HEK293 (cell line): ENCODE data around the gene ELAVL3.
A peak's percentile ranks its signal among the peaks of the same experiment; 100 is the strongest.
"Not testable (repeated sequence)": the region's sequence is repeated elsewhere in the genome, so short reads cannot be mapped to it uniquely, and the experiment has no call there.

Experiments
- CTCF ChIA-PET: fragments of 350-600 bp; formaldehyde crosslinking; extraction: SDS; loops from one replicate; lab custom pipeline; 2021; ENCODE audit warnings: antibody characterized with exemption; lab: Yijun Ruan, JAX
- POLR2A ChIA-PET: fragments of 300-600 bp; formaldehyde crosslinking; extraction: SDS; loops from one replicate; lab custom pipeline; 2020; ENCODE audit warnings: antibody characterized with exemption, inconsistent platforms; lab: Yijun Ruan, JAX
- H3K27ac ChIP-seq: fragments of 200-500 bp; sonication (Bioruptor generic); 2 replicates; pipeline ENCODE4 v1.5.1; 2014; ENCODE audit warnings: low read depth, low read length, control low read depth, inconsistent platforms; ENCODE audit errors: extremely low read depth
- H3K36me3 ChIP-seq, 2 experiments: fragments of 200-500 bp in 1 of 2; sonication (Bioruptor generic) in 1 of 2; 1 replicate in 1 of 2; 2 replicates in 1 of 2; pipeline ENCODE4 v1.5.1; 2014 to 2017; ENCODE audit warnings: inconsistent platforms in 2 of 2, low read length in 2 of 2; ENCODE audit not compliant: control insufficient read depth in 2 of 2, insufficient read depth in 1 of 2
- H3K4me1 ChIP-seq: fragments of 200-500 bp; sonication (Bioruptor generic); 2 replicates; pipeline ENCODE4 v1.5.1; 2014; ENCODE audit warnings: mild to moderate bottlenecking, low read length, inconsistent platforms; ENCODE audit not compliant: control insufficient read depth, insufficient read depth
- H3K4me3 ChIP-seq: 2 replicates; pipeline ENCODE4 v1.5.1; 2011; ENCODE audit warnings: low read depth, mild to moderate bottlenecking, control low read depth, low read length, moderate library complexity
- H3K9me3 ChIP-seq: fragments of 200-500 bp; sonication (Bioruptor generic); 2 replicates; pipeline ENCODE4 v1.5.1; 2014; ENCODE audit warnings: low read depth, low read length, inconsistent platforms; ENCODE audit not compliant: control insufficient read depth, insufficient read depth
- GLIS2 ChIP-seq: fragments of 450-650 bp; formaldehyde crosslinking; IDR thresholded peaks from 2 replicates; pipeline ENCODE4 v1.5.1; 2016; ENCODE audit warnings: missing biosample characterization, missing genetic modification characterization
- IKZF3 ChIP-seq: fragments of 450-650 bp; IDR thresholded peaks from 2 replicates; pipeline ENCODE4 v1.5.0; 2018; ENCODE audit warnings: missing biosample characterization, mild to moderate bottlenecking, missing genetic modification characterization, moderate library complexity
- ZBTB17 ChIP-seq: fragments of 450-650 bp; formaldehyde crosslinking; IDR thresholded peaks from 2 replicates; pipeline ENCODE4 v1.5.1; 2016; ENCODE audit warnings: missing biosample characterization, missing genetic modification characterization
- ZBTB21 ChIP-seq: fragments of 450-650 bp; formaldehyde crosslinking; IDR thresholded peaks from 2 replicates; pipeline ENCODE4 v1.5.1; 2017; ENCODE audit warnings: missing biosample characterization, missing genetic modification characterization
- ZBTB48 ChIP-seq: fragments of 450-650 bp; formaldehyde crosslinking; IDR thresholded peaks from 2 replicates; pipeline ENCODE4 v1.5.1; 2016; ENCODE audit warnings: missing biosample characterization, missing genetic modification characterization
- ZFP3 ChIP-seq: fragments of 450-650 bp; formaldehyde crosslinking; IDR thresholded peaks from 2 replicates; pipeline ENCODE4 v1.5.1; 2016; ENCODE audit warnings: low read depth, missing biosample characterization, missing genetic modification characterization
- ZNF121 ChIP-seq: fragments of 450-650 bp; formaldehyde crosslinking; IDR thresholded peaks from 2 replicates; pipeline ENCODE4 v1.5.1; 2016; ENCODE audit warnings: missing biosample characterization, missing genetic modification characterization
- ZNF157 ChIP-seq: fragments of 450-650 bp; formaldehyde crosslinking; IDR thresholded peaks from 2 replicates; pipeline ENCODE4 v1.5.1; 2016; ENCODE audit warnings: missing biosample characterization, missing genetic modification characterization
- ZNF2 ChIP-seq: fragments of 450-650 bp; formaldehyde crosslinking; IDR thresholded peaks from 2 replicates; pipeline ENCODE4 v1.5.1; 2016; ENCODE audit warnings: missing biosample characterization, missing genetic modification characterization
- ZNF211 ChIP-seq: fragments of 450-650 bp; formaldehyde crosslinking; IDR thresholded peaks from 2 replicates; pipeline ENCODE4 v1.5.1; 2016; ENCODE audit warnings: low read depth, missing biosample characterization, missing genetic modification characterization
- ZNF214 ChIP-seq: fragments of 450-650 bp; formaldehyde crosslinking; IDR thresholded peaks from 2 replicates; pipeline ENCODE4 v1.5.1; 2017; ENCODE audit warnings: missing biosample characterization, mild to moderate bottlenecking, missing genetic modification characterization, borderline replicate concordance
- ZNF23 ChIP-seq: fragments of 450-650 bp; formaldehyde crosslinking; IDR thresholded peaks from 2 replicates; pipeline ENCODE4 v1.5.1; 2016; ENCODE audit warnings: missing biosample characterization, missing genetic modification characterization, borderline replicate concordance
- ZNF266 ChIP-seq: fragments of 450-650 bp; formaldehyde crosslinking; IDR thresholded peaks from 2 replicates; pipeline ENCODE4 v1.5.1; 2016; ENCODE audit warnings: missing biosample characterization, missing genetic modification characterization, low read depth
- ZNF473 ChIP-seq: fragments of 450-650 bp; formaldehyde crosslinking; IDR thresholded peaks from 2 replicates; pipeline ENCODE4 v1.5.1; 2017; ENCODE audit warnings: missing biosample characterization, missing genetic modification characterization
- ZNF548 ChIP-seq: fragments of 450-650 bp; formaldehyde crosslinking; IDR thresholded peaks from 2 replicates; pipeline ENCODE4 v1.5.1; 2016; ENCODE audit warnings: missing biosample characterization, missing genetic modification characterization
- ZNF560 ChIP-seq: fragments of 450-650 bp; formaldehyde crosslinking; IDR thresholded peaks from 2 replicates; pipeline ENCODE4 v1.5.1; 2017; ENCODE audit warnings: missing biosample characterization, missing genetic modification characterization, borderline replicate concordance
- ZNF561 ChIP-seq: fragments of 450-650 bp; IDR thresholded peaks from 2 replicates; pipeline ENCODE4 v1.5.1; 2018; ENCODE audit warnings: missing biosample characterization, missing genetic modification characterization, borderline replicate concordance
- ZNF660 ChIP-seq: fragments of 450-650 bp; IDR thresholded peaks from 2 replicates; pipeline ENCODE4 v1.5.1; 2018; ENCODE audit warnings: missing biosample characterization, mild to moderate bottlenecking, missing genetic modification characterization
- ZNF664 ChIP-seq: fragments of 450-650 bp; formaldehyde crosslinking; IDR thresholded peaks from 2 replicates; pipeline ENCODE4 v1.5.1; 2016; ENCODE audit warnings: missing biosample characterization, missing genetic modification characterization
- ZNF701 ChIP-seq: fragments of 450-650 bp; formaldehyde crosslinking; IDR thresholded peaks from 2 replicates; pipeline ENCODE4 v1.5.1; 2016; ENCODE audit warnings: missing biosample characterization, missing genetic modification characterization
- TF ChIP-seq, protein P1 (sequence below): fragments of 450-650 bp; formaldehyde crosslinking; IDR thresholded peaks from 2 replicates; pipeline ENCODE4 v1.5.1; 2016; ENCODE audit warnings: missing biosample characterization, missing genetic modification characterization
- TF ChIP-seq, protein P2 (sequence below): fragments of 450-650 bp; formaldehyde crosslinking; IDR thresholded peaks from 2 replicates; pipeline ENCODE4 v1.5.1; 2016; ENCODE audit warnings: missing biosample characterization, missing genetic modification characterization
- TF ChIP-seq, protein P3 (sequence below): fragments of 450-650 bp; formaldehyde crosslinking; IDR thresholded peaks from 2 replicates; pipeline ENCODE4 v1.5.1; 2016; ENCODE audit warnings: missing biosample characterization, missing genetic modification characterization

The ELAVL3 gene

DNA sequence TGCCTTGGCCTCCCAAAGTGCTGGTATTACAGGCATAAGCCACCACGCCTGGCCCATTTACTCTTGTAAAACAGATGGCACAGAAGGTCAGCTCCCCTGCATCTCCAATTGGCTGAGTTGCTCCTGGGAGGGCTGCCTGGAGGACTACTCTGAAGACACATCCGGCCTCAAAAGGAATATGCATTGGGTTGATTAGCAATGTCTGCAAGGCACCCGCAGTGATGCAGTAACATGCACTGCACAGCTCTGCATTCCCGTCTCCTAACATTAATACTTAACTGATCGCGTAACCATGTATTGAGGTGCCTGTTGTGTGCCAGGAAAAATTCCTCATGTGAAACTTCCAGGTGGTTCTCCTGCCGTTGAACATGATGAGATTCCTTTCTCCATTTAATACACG lies 5.0 kb downstream of the ELAVL3 start:
- POLR2A ChIA-PET = no interaction called here
- no peaks in the 10 kb centered on the region for H3K9me3 ChIP-seq
- H3K36me3 ChIP-seq = no peaks in the 10 kb centered on the region
- CTCF ChIA-PET = interaction anchor here (2.0 kb wide), 1 partner anchor 95 kb away, joined by 9 read pairs; no protein-coding TSS in a partner anchor
- TF ChIP-seq ZNF561 (tag by site-specific recombination) = no peak
- peak; percentile 62 for TF ChIP-seq ZBTB17 (tag by site-specific recombination)
- TF ChIP-seq ZNF23 (tag by site-specific recombination) = peak; percentile 15; the same call in 1 of the 2 replicates
- H3K27ac ChIP-seq = no peak overlapping the region
- no peak overlapping the region for H3K4me3 ChIP-seq
- H3K4me1 ChIP-seq = no peaks in the 10 kb centered on the region

- H3K4me1 ChIP-seq, H3K36me3 ChIP-seq, CTCF ChIA-PET, H3K27ac ChIP-seq, H3K4me3 ChIP-seq, POLR2A ChIA-PET, H3K9me3 ChIP-seq: not testable (repeated sequence)
- TF ChIP-seq ZNF121 (tag by site-specific recombination) = peak; percentile 80
Measured at GRCh38 chr19:11475343-11475742, 5.5 kb downstream of the ELAVL3 start.

GRCh38 chr19:11473725-11474124 lies 7.1 kb downstream of the ELAVL3 start:
- no peaks in the 10 kb centered on the region for H3K9me3 ChIP-seq
- no peak for TF ChIP-seq ZNF473 (tag by site-specific recombination)
- TF ChIP-seq, protein P1, sequence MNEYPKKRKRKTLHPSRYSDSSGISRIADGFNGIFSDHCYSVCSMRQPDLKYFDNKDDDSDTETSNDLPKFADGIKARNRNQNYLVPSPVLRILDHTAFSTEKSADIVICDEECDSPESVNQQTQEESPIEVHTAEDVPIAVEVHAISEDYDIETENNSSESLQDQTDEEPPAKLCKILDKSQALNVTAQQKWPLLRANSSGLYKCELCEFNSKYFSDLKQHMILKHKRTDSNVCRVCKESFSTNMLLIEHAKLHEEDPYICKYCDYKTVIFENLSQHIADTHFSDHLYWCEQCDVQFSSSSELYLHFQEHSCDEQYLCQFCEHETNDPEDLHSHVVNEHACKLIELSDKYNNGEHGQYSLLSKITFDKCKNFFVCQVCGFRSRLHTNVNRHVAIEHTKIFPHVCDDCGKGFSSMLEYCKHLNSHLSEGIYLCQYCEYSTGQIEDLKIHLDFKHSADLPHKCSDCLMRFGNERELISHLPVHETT (tag by site-specific recombination) = no peak
- no peak for TF ChIP-seq ZNF214 (tag by site-specific recombination)
- TF ChIP-seq, protein P2, sequence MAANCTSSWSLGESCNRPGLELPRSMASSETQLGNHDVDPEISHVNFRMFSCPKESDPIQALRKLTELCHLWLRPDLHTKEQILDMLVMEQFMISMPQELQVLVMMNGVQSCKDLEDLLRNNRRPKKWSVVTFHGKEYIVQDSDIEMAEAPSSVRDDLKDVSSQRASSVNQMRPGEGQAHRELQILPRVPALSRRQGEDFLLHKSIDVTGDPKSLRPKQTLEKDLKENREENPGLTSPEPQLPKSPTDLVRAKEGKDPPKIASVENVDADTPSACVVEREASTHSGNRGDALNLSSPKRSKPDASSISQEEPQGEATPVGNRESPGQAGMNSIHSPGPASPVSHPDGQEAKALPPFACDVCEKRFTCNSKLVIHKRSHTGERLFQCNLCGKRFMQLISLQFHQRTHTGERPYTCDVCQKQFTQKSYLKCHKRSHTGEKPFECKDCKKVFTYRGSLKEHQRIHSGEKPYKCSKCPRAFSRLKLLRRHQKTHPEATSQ (tag by site-specific recombination) = no peak
- no peak for TF ChIP-seq ZNF664 (tag by site-specific recombination)
- no peak for TF ChIP-seq ZNF211 (tag by site-specific recombination)
- TF ChIP-seq ZNF561 (tag by site-specific recombination) = no peak
- TF ChIP-seq IKZF3 (tag by site-specific recombination) = no peak
- TF ChIP-seq ZNF266 (tag by site-specific recombination) = no peak
- TF ChIP-seq ZNF548 (tag by site-specific recombination) = no peak
- TF ChIP-seq, protein P3, sequence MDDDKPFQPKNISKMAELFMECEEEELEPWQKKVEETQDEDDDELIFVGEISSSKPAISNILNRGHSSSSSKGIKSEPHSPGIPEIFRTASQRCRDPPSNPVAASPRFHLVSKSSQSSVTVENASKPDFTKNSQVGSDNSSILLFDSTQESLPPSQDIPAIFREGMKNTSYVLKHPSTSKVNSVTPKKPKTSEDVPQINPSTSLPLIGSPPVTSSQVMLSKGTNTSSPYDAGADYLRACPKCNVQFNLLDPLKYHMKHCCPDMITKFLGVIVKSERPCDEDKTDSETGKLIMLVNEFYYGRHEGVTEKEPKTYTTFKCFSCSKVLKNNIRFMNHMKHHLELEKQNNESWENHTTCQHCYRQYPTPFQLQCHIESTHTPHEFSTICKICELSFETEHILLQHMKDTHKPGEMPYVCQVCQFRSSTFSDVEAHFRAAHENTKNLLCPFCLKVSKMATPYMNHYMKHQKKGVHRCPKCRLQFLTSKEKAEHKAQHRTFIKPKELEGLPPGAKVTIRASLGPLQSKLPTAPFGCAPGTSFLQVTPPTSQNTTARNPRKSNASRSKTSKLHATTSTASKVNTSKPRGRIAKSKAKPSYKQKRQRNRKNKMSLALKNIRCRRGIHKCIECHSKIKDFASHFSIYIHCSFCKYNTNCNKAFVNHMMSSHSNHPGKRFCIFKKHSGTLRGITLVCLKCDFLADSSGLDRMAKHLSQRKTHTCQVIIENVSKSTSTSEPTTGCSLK (tag by site-specific recombination) = no peak
- TF ChIP-seq ZNF660 (tag by site-specific recombination) = no peak
- no peak for TF ChIP-seq ZNF701 (tag by site-specific recombination)
- no peak for TF ChIP-seq ZNF157 (tag by site-specific recombination)
- TF ChIP-seq ZNF560 = no peak
- no peak for TF ChIP-seq ZNF2
- no peak for TF ChIP-seq GLIS2 (tag by site-specific recombination)
- TF ChIP-seq ZFP3 (tag by site-specific recombination) = no peak
- no peak for TF ChIP-seq ZBTB48 (tag by site-specific recombination)
- TF ChIP-seq ZBTB21 (tag by site-specific recombination) = no peak
- H3K27ac ChIP-seq = no peak overlapping the region
- ChIA-PET CTCF (interaction anchor here (0.5 to 1.5 kb wide), 2 partner anchors 21 to 92 kb away, joined by 3 to 6 read pairs; no protein-coding TSS in a partner anchor), POLR2A (interaction anchor here (0.6 kb wide), 1 partner anchor 856 kb away, joined by 4 read pairs; no protein-coding TSS in a partner anchor)
- H3K4me1 ChIP-seq = no peaks in the 10 kb centered on the region
- no peaks in the 10 kb centered on the region for H3K36me3 ChIP-seq
- no peak overlapping the region for H3K4me3 ChIP-seq
